ENCODE results near the gene DCTN2. TPM values are rescaled to one million over a fixed set of nuclear protein-coding genes. Genes with fewer than 3 reads are reported as not detected.
A peak's percentile ranks its signal among the peaks of the same experiment; 100 is the strongest.
"Not testable (repeated sequence)": the region's sequence is repeated elsewhere in the genome, so short reads cannot be mapped to it uniquely, and the experiment has no call there.

DCTN2 gene
- total RNA-seq, 1 donor from 2014 or later = 65.8 TPM

DNA sequence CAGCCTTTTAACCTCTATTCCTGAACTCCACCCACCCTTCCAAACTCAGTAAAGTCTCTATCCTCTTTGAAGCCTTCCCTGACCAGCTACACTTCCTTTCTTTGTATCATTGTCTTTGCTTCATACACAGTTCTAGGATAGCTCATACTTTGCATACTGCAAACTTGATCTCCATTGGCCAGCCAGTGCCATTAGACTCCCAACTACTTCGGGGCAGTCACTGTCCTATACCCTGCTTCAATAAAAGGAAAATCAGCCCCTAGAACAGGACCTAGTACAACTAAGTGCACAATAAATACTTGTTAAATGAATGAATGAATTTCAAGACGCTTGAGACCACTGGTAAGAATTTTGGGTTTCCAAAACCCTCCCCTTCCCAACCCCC is 43.5 kb upstream of the DCTN2 start:
- TF ChIP-seq, protein P1, sequence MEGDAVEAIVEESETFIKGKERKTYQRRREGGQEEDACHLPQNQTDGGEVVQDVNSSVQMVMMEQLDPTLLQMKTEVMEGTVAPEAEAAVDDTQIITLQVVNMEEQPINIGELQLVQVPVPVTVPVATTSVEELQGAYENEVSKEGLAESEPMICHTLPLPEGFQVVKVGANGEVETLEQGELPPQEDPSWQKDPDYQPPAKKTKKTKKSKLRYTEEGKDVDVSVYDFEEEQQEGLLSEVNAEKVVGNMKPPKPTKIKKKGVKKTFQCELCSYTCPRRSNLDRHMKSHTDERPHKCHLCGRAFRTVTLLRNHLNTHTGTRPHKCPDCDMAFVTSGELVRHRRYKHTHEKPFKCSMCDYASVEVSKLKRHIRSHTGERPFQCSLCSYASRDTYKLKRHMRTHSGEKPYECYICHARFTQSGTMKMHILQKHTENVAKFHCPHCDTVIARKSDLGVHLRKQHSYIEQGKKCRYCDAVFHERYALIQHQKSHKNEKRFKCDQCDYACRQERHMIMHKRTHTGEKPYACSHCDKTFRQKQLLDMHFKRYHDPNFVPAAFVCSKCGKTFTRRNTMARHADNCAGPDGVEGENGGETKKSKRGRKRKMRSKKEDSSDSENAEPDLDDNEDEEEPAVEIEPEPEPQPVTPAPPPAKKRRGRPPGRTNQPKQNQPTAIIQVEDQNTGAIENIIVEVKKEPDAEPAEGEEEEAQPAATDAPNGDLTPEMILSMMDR (IDR thresholded peaks at IDR 0.05; ENCODE audit: insufficient read depth, low read length, severe bottlenecking) = no peak
- H3K36me3 ChIP-seq (ENCODE audit: control insufficient read depth, insufficient read depth, low read length) = peaks cover 5% of the 10 kb centered on the region
- no peak for FAIRE-seq
- no peak for DNase-seq (ENCODE audit: low read depth)
- H3K4me3 ChIP-seq (ENCODE audit: low read depth, low read length) = peak overlapping the region; percentile 96
- H3K27me3 ChIP-seq (ENCODE audit: control insufficient read depth, insufficient read depth, low read length) = peaks cover under 1% of the 10 kb centered on the region

DNA sequence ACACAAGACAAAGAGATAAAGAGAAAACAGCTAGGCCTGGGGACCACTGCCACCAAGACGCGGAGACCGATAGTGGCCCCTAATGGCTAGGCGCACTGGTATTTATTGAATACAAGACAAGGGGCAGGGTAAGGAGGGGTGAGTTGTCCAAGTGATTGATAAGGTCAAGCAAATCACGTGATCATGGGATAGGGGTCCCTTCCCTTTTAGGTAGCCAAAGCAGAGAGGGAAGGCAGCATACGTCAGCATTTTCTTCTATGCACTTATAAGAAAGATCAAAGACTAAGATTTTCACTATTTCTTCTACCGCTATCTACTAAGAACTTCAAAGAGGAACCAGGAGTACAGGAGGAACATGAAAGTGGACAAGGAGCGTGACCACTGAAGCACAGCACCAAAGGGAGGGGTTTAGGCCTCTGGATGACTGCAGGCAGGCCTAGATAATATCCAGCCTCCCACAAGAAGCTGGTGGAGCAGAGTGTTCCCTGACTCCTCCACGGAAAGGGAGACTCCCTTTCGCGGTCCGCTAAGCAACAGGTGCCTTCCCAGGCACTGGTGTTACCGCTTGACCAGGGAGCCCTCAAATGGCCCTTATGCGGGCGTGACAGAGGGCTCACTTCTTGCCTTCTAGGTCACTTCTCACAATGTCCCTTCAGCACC is 42.1 kb upstream of the DCTN2 start:
- FAIRE-seq; DNase-seq (ENCODE audit: low read depth); H3K36me3 ChIP-seq (ENCODE audit: control insufficient read depth, insufficient read depth, low read length); H3K4me3 ChIP-seq (ENCODE audit: low read depth, low read length); H3K27me3 ChIP-seq (ENCODE audit: control insufficient read depth, insufficient read depth, low read length): not testable (repeated sequence)

DNA sequence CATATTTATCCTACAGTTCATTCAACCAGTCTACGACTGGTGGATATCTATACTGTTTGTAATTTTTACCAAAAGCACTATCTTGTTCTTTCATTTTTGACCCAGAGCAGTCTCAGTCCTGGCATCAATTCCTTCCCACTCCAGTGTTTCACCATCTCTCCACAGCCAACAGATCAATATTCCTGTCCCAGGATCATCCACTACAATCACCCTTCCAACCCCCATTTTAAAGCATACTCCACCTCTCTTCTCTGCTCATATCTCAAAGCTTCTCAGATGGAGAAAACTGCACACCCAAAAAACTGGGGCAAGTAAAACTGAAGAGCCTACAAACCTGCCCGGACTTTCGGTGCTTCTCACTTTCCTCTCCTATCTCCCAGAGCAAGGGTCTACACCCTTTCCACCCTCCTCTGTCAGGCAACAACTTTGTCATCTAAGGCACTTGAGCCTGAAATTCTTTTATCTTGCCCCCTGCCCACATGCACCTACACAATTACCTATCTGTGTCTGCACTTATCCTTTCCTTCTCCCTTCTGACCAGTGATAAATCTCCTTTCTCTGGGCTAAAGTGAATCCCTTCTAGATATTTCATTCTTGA is 39.9 kb upstream of the DCTN2 start:
- no peak for DNase-seq (ENCODE audit: low read depth)
- H3K4me3 ChIP-seq (ENCODE audit: low read depth, low read length) = no peak overlapping the region
- no peak for FAIRE-seq
- TF ChIP-seq, protein P1 (IDR thresholded peaks at IDR 0.05; ENCODE audit: insufficient read depth, low read length, severe bottlenecking) = no peak
- peaks cover 4% of the 10 kb centered on the region for H3K27me3 ChIP-seq (ENCODE audit: control insufficient read depth, insufficient read depth, low read length)
- no peaks in the 10 kb centered on the region for H3K36me3 ChIP-seq (ENCODE audit: control insufficient read depth, insufficient read depth, low read length)

DNA sequence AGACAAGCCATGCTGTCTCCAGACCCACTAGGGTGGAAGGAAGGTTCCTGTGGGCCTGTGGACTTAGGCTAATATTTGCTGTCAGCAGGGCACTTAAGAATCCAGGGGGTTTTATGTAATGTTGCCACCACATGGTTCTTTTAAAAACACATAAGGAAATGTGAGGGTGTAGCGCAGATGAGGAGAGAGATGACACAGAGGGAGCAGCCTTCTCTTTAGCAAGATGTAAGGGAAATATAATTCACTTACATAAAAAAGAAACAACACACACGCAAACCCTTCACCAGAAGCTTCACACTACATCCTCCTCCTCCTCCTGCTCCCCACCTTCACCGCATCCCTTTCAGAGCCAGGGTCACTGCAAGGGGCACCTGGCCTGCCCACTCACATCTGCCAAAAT is 39.1 kb upstream of the DCTN2 start:
- no peak for DNase-seq (ENCODE audit: low read depth)
- H3K4me3 ChIP-seq (ENCODE audit: low read depth, low read length) = no peak overlapping the region
- FAIRE-seq = no peak
- H3K27me3 ChIP-seq (ENCODE audit: control insufficient read depth, insufficient read depth, low read length) = peaks cover 4% of the 10 kb centered on the region
- TF ChIP-seq, protein P1 (IDR thresholded peaks at IDR 0.05; ENCODE audit: insufficient read depth, low read length, severe bottlenecking) = no peak
- no peaks in the 10 kb centered on the region for H3K36me3 ChIP-seq (ENCODE audit: control insufficient read depth, insufficient read depth, low read length)

DNA sequence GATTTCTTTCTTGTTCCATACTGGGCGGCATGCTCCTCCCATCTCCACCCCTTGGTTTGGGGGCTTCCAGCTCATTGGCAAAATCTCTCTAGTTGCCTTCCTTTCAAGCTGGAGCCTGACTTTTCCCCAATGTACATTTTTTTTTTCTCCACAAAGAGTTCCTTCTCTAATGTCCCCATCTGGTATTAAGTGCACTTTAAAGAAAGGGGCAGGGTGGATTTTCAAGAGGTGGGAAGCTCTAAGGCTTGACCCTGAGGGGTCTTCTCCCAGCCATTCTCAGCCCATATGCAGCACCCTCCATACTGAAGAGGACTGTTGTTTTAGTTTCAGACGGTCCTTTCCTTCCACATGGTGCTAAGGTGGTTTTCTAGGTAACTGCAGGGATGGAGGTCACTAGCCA is 38.2 kb upstream of the DCTN2 start:
- Histone ChIP-seq H3K27me3 (ENCODE audit: control insufficient read depth, insufficient read depth, low read length) (peaks cover 4% of the 10 kb centered on the region), H3K4me3 (ENCODE audit: low read depth, low read length) (no peak overlapping the region), H3K36me3 (ENCODE audit: control insufficient read depth, insufficient read depth, low read length) (no peaks in the 10 kb centered on the region)
- DNase-seq (ENCODE audit: low read depth) (no peak), FAIRE-seq (no peak)
- TF ChIP-seq, protein P1 (IDR thresholded peaks at IDR 0.05; ENCODE audit: insufficient read depth, low read length, severe bottlenecking) = no peak

DNA sequence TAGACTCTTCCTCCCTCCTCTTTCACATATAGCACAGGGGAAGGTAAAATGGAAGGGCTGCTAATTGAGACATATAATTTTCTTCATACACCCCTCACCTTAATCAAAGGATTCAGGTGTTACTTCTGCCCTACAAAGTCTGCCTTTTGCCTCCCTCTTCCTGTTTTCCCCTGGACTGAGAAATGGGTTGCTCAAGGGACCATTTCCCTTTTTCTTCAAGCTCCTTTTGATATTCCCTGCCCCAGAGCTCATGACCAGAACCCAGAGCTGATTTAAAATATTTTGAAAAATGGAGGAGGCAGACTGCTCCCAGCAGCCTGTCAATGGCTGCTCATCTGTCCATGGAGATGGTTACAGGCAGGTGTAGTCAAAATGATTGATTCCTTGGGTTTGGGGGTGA is 37.7 kb upstream of the DCTN2 start:
- TF ChIP-seq, protein P1 (IDR thresholded peaks at IDR 0.05; ENCODE audit: insufficient read depth, low read length, severe bottlenecking) = no peak
- H3K36me3 ChIP-seq (ENCODE audit: control insufficient read depth, insufficient read depth, low read length) = no peaks in the 10 kb centered on the region
- FAIRE-seq (no peak), DNase-seq (ENCODE audit: low read depth) (no peak)
- no peak overlapping the region for H3K4me3 ChIP-seq (ENCODE audit: low read depth, low read length)
- H3K27me3 ChIP-seq (ENCODE audit: control insufficient read depth, insufficient read depth, low read length) = peaks cover 4% of the 10 kb centered on the region

Data from bronchial epithelial cell (primary cell).